ENCODE results near the gene AZGP1. TPM values are rescaled to one million over a fixed set of nuclear protein-coding genes. Genes with fewer than 3 reads are reported as not detected.

Gene AZGP1
- total and polyA plus RNA-seq, 2 experiments from 2014 or later = not detected

DNA sequence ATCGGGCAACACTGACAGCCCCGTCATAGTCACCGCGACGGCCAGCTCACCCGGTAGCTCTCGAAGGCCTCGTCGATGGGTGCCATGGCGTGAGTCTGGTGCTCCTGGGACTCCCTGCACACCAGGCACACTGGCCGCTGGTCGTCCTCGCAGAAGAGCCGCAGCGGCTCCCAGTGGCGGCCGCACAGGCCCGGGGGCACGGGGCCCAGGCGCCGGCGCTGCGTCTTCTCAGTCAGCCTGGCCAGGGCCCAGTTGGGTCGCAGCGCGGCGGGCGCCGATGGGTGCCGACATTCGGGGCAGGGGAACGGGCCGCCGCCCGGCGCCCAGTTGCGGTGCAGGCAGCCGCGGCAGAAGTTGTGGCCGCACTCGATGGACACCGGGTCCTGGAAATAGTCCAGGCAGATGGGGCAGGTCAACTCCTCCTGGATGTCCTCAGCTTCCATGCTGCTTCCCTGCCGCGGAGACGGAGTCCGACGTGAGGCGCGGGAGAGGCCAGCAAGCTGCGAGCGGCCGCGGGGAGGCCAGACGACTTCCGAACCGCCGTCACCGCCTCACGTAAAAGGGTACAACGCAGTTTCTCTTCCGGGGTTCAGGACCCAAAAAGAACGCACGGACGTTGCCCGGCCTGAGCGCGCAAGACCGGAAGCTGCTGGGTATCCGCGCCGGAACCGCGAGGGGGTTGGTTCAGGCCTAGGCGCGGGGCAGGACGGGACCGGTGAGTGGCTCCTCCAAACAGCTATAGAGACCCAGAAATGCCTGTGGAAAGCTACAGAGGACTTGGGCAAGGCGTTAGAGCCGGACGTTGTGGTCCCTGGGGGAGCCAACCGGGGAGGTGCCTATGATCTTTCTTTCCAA lies 56.6 kb downstream of the AZGP1 start, which contains the start of gene TRIM4:
TRIM4 (minus strand) TSS at position 572 of the 855 bp plus-strand sequence; CDS start at position 443, 129 bp downstream.
- Histone ChIP-seq H3K27me3 (no peaks in the 10 kb centered on the region), H3K36me3 (no peaks in the 10 kb centered on the region), H3K4me3 (peak within 1 kb of the TSS; percentile 57), H3K27ac (peak within 1 kb of the TSS; percentile 77), H3K4me1 (ENCODE audit: low read depth) (peaks cover 2% of the 10 kb centered on the region), H3K9me3 (ENCODE audit: low read depth) (no peaks in the 10 kb centered on the region)
- TF ChIP-seq CTCF (IDR thresholded peaks at IDR 0.05; ENCODE audit: low read depth, low read length) = no peak
- DNase-seq (ENCODE audit: low read depth in 1 of 2, low spot score in 1 of 2) = peak; percentile 70 to 96

Other genes starting within 250 kb of the AZGP1 start
- not detected in 2 replicates for gene CYP3A7, start 240.8 kb downstream of the AZGP1 start, total RNA-seq
- gene CYP3A7, start 240.8 kb downstream of the AZGP1 start, polyA plus RNA-seq = 0.14 and 0.51 TPM in 2 replicates
- gene CYP3A4, start 191.8 kb downstream of the AZGP1 start, total RNA-seq = not detected in 2 replicates
- not detected in 2 replicates for gene CYP3A4, start 191.8 kb downstream of the AZGP1 start, polyA plus RNA-seq
- gene CYP3A43, start 148.0 kb downstream of the AZGP1 start, total RNA-seq = 0.07 TPM in 1 of 2 replicates, not detected in the other
- 0.22 and 0.42 TPM in 2 replicates for gene CYP3A43, start 148.0 kb downstream of the AZGP1 start, polyA plus RNA-seq
- not detected in 2 replicates for gene OR2AE1, start 99.0 kb downstream of the AZGP1 start, total RNA-seq
- gene OR2AE1, start 99.0 kb downstream of the AZGP1 start, polyA plus RNA-seq = not detected in 2 replicates
- 3.1 and 6.0 TPM in 2 replicates for gene TRIM4, start 56.5 kb downstream of the AZGP1 start, total RNA-seq
- 4.0 and 4.2 TPM in 2 replicates for gene TRIM4, start 56.5 kb downstream of the AZGP1 start, polyA plus RNA-seq
- gene GJC3, start 46.4 kb downstream of the AZGP1 start, total RNA-seq = not detected in 2 replicates
- not detected in 2 replicates for gene GJC3, start 46.4 kb downstream of the AZGP1 start, polyA plus RNA-seq
- gene ZKSCAN1, start 39.6 kb upstream of the AZGP1 start, total RNA-seq = 17.4 and 33.7 TPM in 2 replicates
- 22.3 and 38.1 TPM in 2 replicates for gene ZKSCAN1, start 39.6 kb upstream of the AZGP1 start, polyA plus RNA-seq
- 23.3 and 24.3 TPM in 2 replicates for gene ZSCAN21, start 73.7 kb upstream of the AZGP1 start, total RNA-seq
- 11.3 and 22.5 TPM in 2 replicates for gene ZSCAN21, start 73.7 kb upstream of the AZGP1 start, polyA plus RNA-seq
- 35.0 and 45.5 TPM in 2 replicates for gene ZNF3, start 105.7 kb upstream of the AZGP1 start, total RNA-seq
- 37.2 and 53.6 TPM in 2 replicates for gene ZNF3, start 105.7 kb upstream of the AZGP1 start, polyA plus RNA-seq
- 69.6 and 80.0 TPM in 2 replicates for gene COPS6, start 112.9 kb upstream of the AZGP1 start, total RNA-seq
- gene COPS6, start 112.9 kb upstream of the AZGP1 start, polyA plus RNA-seq = 277 and 315 TPM in 2 replicates
- gene MCM7, start 125.4 kb upstream of the AZGP1 start, total RNA-seq = 68.9 and 88.3 TPM in 2 replicates
- 77.2 and 105 TPM in 2 replicates for gene MCM7, start 125.4 kb upstream of the AZGP1 start, polyA plus RNA-seq
- 31.7 and 35.2 TPM in 2 replicates for gene AP4M1, start 125.6 kb upstream of the AZGP1 start, total RNA-seq
- gene AP4M1, start 125.6 kb upstream of the AZGP1 start, polyA plus RNA-seq = 15.8 and 29.3 TPM in 2 replicates
- 104 and 163 TPM in 2 replicates for gene TAF6, start 143.3 kb upstream of the AZGP1 start, total RNA-seq
- 99.4 and 112 TPM in 2 replicates for gene TAF6, start 143.3 kb upstream of the AZGP1 start, polyA plus RNA-seq
- 13.8 and 16.8 TPM in 2 replicates for gene CNPY4, start 143.6 kb upstream of the AZGP1 start, total RNA-seq
- gene CNPY4, start 143.6 kb upstream of the AZGP1 start, polyA plus RNA-seq = 18.4 and 18.9 TPM in 2 replicates
- gene MBLAC1, start 150.9 kb upstream of the AZGP1 start, total RNA-seq = 3.7 and 4.2 TPM in 2 replicates
- 4.3 and 5.1 TPM in 2 replicates for gene MBLAC1, start 150.9 kb upstream of the AZGP1 start, polyA plus RNA-seq
- gene LAMTOR4, start 172.9 kb upstream of the AZGP1 start, total RNA-seq = 193 and 199 TPM in 2 replicates
- gene LAMTOR4, start 172.9 kb upstream of the AZGP1 start, polyA plus RNA-seq = 258 and 280 TPM in 2 replicates
- gene TRAPPC14, start 182.7 kb upstream of the AZGP1 start, total RNA-seq = 14.2 and 22.7 TPM in 2 replicates
- gene TRAPPC14, start 182.7 kb upstream of the AZGP1 start, polyA plus RNA-seq = 10.4 and 25.0 TPM in 2 replicates
- gene GAL3ST4, start 192.6 kb upstream of the AZGP1 start, total RNA-seq = 2.0 and 5.0 TPM in 2 replicates
- gene GAL3ST4, start 192.6 kb upstream of the AZGP1 start, polyA plus RNA-seq = 3.8 and 5.0 TPM in 2 replicates
- 37.4 and 47.9 TPM in 2 replicates for gene GPC2, start 201.3 kb upstream of the AZGP1 start, total RNA-seq
- 29.8 and 32.1 TPM in 2 replicates for gene GPC2, start 201.3 kb upstream of the AZGP1 start, polyA plus RNA-seq
- 1.6 and 2.0 TPM in 2 replicates for gene STAG3, start 201.9 kb upstream of the AZGP1 start, total RNA-seq
- 5.8 and 6.8 TPM in 2 replicates for gene STAG3, start 201.9 kb upstream of the AZGP1 start, polyA plus RNA-seq
- gene PVRIG, start 243.9 kb upstream of the AZGP1 start, total RNA-seq = 0.15 TPM in 1 of 2 replicates, not detected in the other
- gene PVRIG, start 243.9 kb upstream of the AZGP1 start, polyA plus RNA-seq = 0.67 and 2.3 TPM in 2 replicates

Data from cardiac muscle cell (in vitro differentiated cells and primary cell).